GM21367 (cell line): Measurements from ENCODE around the gene ITM2A.

ENCODE experiments used
- ATAC-seq: cut with Tn5 transposase; IDR thresholded peaks from one replicate; pipeline ENCODE4 v1.9.1; 2021; ENCODE audit not compliant: unreplicated experiment

ITM2A gene

GRCh38 chrX:79325263-79325958, 41.7 kb downstream of the ITM2A start:
- ATAC-seq = no peak
